Activated CD4-positive, alpha-beta T cell treated with anti-CD3 and anti-CD28 coated beads, Interleukin-2, amount 10 ng/mL, durations not matched to agents 24 days and 14 days (primary cell): ENCODE results near the gene HERC2. TPM values are rescaled to one million over a fixed set of nuclear protein-coding genes. Genes with fewer than 3 reads are reported as not detected.
A peak's percentile ranks its signal among the peaks of the same experiment; 100 is the strongest.
"Not testable (repeated sequence)": the region's sequence is repeated elsewhere in the genome, so short reads cannot be mapped to it uniquely, and the experiment has no call there.

ENCODE experiments used
- DNase-seq: peaks from one replicate; pipeline ENCODE4 v3.0.0; 2022
- H3K27ac Mint-ChIP-seq: one replicate; pipeline ENCODE4 v1.8.0; 2022; ENCODE audit warnings: mild to moderate bottlenecking, mixed read lengths
- H3K27me3 Mint-ChIP-seq: one replicate; pipeline ENCODE4 v1.8.0; 2022; ENCODE audit warnings: mixed read lengths
- H3K36me3 Mint-ChIP-seq: one replicate; pipeline ENCODE4 v1.8.0; 2022; ENCODE audit warnings: low read depth, mild to moderate bottlenecking, mixed read lengths
- H3K4me1 Mint-ChIP-seq: one replicate; pipeline ENCODE4 v1.8.0; 2021; ENCODE audit warnings: mixed read lengths
- H3K4me3 Mint-ChIP-seq: one replicate; pipeline ENCODE4 v1.8.0; 2022; ENCODE audit warnings: mild to moderate bottlenecking, moderate library complexity, mixed read lengths
- H3K9me3 Mint-ChIP-seq: one replicate; pipeline ENCODE4 v1.8.0; 2021; ENCODE audit warnings: mixed read lengths
- intact Hi-C: fragments of 100-400 bp; cut with micrococcal nuclease; formaldehyde crosslinking; loops from one replicate; pipeline ENCODE4 v1.15.1; 2023
- total RNA-seq: library from RNA; stranded (reverse); gene quantifications from 2 replicates; pipeline ENCODE4 v1.2.3, GENCODE V29; 2022

HERC2 gene, protein sequence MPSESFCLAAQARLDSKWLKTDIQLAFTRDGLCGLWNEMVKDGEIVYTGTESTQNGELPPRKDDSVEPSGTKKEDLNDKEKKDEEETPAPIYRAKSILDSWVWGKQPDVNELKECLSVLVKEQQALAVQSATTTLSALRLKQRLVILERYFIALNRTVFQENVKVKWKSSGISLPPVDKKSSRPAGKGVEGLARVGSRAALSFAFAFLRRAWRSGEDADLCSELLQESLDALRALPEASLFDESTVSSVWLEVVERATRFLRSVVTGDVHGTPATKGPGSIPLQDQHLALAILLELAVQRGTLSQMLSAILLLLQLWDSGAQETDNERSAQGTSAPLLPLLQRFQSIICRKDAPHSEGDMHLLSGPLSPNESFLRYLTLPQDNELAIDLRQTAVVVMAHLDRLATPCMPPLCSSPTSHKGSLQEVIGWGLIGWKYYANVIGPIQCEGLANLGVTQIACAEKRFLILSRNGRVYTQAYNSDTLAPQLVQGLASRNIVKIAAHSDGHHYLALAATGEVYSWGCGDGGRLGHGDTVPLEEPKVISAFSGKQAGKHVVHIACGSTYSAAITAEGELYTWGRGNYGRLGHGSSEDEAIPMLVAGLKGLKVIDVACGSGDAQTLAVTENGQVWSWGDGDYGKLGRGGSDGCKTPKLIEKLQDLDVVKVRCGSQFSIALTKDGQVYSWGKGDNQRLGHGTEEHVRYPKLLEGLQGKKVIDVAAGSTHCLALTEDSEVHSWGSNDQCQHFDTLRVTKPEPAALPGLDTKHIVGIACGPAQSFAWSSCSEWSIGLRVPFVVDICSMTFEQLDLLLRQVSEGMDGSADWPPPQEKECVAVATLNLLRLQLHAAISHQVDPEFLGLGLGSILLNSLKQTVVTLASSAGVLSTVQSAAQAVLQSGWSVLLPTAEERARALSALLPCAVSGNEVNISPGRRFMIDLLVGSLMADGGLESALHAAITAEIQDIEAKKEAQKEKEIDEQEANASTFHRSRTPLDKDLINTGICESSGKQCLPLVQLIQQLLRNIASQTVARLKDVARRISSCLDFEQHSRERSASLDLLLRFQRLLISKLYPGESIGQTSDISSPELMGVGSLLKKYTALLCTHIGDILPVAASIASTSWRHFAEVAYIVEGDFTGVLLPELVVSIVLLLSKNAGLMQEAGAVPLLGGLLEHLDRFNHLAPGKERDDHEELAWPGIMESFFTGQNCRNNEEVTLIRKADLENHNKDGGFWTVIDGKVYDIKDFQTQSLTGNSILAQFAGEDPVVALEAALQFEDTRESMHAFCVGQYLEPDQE (N-terminal part only)
- 43.8 and 47.0 TPM in 2 replicates for total RNA-seq

DNA sequence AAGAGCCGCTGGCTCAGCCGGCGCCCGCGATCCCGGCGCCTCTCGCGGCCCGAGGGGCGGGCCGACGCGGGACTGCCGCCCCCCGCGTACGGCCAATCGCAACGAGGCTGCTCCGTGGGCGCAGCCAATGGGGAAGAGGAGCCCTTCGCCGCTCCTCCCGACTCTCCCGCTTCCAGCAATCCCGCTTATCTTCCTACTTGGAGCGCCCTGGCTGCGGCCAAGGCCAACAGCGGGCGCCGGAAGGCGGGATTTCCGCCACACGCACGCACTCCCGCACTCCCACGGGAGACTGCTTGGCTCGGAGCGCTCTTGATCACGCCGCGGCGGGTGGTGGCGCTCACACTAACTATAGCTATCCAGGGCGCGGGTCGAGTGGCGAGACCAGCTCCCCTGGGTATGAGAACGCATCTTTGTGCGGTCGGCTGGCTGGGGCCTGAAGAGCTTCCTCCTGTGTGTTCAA is at the start of gene HERC2:
TSS of gene HERC2 (minus strand) at position 51 of the 460 bp plus-strand sequence. CDS start 746 bp downstream, outside the sequence.
- H3K4me3 Mint-ChIP-seq = peak within 1 kb of the TSS; percentile 97
- H3K4me1 Mint-ChIP-seq, H3K9me3 Mint-ChIP-seq, H3K36me3 Mint-ChIP-seq, intact Hi-C loops, H3K27me3 Mint-ChIP-seq, DNase-seq: not testable (repeated sequence)
- peak within 1 kb of the TSS; percentile 94 for H3K27ac Mint-ChIP-seq

DNA sequence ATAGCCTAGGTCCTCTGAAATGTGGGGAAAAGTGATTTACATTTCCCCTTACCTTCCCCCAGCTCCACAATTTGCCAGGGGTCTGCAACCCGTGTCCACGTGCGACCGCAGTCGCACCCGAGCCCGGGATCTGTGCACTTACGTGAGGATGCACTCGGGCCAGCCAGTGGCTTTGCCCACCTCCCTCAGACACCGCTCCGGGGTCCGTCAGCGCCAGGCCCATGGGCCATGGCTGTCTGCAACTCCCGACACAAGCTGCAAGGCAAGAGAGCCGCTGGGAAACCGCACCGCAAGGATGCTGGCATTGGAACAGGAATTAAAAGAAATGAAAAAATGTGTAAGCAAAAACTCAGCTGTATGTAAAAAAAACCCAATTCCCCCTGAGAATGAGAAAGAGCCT is 43.5 kb upstream of the HERC2 start:
- H3K36me3 Mint-ChIP-seq, H3K27ac Mint-ChIP-seq, DNase-seq, H3K4me3 Mint-ChIP-seq, H3K27me3 Mint-ChIP-seq, intact Hi-C loops, H3K4me1 Mint-ChIP-seq, H3K9me3 Mint-ChIP-seq: not testable (repeated sequence)

DNA sequence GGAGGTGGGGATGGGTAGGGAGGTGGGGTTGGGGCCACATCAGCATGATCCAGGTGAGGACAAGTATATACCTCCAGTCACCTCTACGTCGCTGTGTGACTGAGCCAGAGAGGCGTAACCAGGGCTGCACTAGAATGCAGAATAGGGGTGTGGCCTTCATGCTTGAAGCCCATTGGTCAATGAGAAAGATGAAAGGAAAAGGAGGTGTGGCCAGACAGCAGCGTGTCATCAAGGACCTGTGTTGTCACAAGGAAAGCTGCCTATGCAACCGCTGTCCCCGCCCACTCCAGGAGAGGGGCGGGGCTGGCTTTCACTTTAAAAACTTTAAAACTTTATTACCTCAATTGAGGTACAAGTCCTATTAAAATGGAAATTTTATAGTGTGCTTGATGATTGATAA is 36.0 kb upstream of the HERC2 start, which contains the start of gene GOLGA6L24:
TSS of gene GOLGA6L24 (minus strand) at position 101 of the 400 bp plus-strand sequence. CDS start at position 40, 61 bp downstream.
- intact Hi-C loops, H3K27ac Mint-ChIP-seq, H3K9me3 Mint-ChIP-seq, H3K4me1 Mint-ChIP-seq, H3K27me3 Mint-ChIP-seq, H3K4me3 Mint-ChIP-seq, H3K36me3 Mint-ChIP-seq, DNase-seq: not testable (repeated sequence)

DNA sequence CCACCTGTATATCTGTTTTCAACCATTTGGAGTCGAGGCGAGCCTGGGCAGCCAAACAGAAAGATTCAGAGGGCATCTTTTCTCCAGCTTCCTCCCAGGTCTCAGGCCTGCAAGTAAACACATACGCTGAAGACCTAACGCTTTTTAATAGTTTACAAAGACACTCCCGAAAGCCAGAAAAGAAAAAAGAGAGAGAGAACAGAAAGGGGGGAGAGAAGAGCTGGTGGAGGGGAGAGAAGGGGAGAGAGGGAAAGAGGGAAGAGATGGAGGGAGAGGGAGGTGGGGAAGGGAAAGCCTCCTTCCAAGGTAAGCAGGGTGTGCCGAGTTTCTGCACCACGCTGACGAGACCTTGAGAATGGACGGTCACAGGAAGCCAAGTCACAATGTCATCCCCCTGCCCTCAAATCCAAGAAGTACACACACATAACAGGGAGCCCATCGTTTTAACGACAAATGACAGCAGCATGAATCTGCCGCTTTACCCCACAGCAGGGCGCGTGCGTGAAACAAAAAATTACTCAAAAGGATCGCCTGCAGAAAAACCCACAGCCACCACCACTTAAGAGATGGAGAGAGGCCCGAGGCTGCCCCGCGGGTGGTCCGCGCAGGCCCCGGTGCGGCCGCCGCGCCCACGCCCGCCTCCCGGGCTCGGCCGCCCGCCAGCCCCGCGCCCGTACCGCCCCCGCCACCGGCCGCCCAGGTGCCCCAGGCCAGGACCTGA is 461 bp downstream of the HERC2 start:
- Mint-ChIP-seq H3K27ac (peak overlapping the region; percentile 94), H3K4me3 (peak overlapping the region; percentile 97)
- H3K4me1 Mint-ChIP-seq, H3K9me3 Mint-ChIP-seq, H3K36me3 Mint-ChIP-seq, H3K27me3 Mint-ChIP-seq, intact Hi-C loops: not testable (repeated sequence)
- DNase-seq = peak; percentile 73

DNA sequence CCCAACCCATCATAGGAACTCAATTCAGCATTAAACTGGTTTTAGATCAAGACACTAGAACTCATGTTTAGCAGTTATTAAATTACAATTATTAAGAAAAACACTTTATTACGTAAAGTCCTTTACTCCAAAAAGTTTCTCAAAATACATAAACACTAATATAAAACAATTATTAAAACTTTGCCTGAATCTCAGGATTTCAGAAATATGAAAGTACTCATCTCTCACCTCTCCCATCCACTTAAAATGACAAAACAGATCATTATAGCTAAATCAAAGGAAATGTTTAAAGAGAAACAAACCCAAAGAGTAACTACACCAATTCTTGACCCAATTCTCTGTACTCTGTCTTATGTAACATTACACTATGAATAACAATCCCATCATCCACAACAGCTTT is 2.3 kb downstream of the HERC2 start:
- DNase-seq, H3K27ac Mint-ChIP-seq, H3K9me3 Mint-ChIP-seq, H3K27me3 Mint-ChIP-seq, H3K4me1 Mint-ChIP-seq, intact Hi-C loops, H3K4me3 Mint-ChIP-seq: not testable (repeated sequence)
- H3K36me3 Mint-ChIP-seq = peaks cover 20% of the 10 kb centered on the region

DNA sequence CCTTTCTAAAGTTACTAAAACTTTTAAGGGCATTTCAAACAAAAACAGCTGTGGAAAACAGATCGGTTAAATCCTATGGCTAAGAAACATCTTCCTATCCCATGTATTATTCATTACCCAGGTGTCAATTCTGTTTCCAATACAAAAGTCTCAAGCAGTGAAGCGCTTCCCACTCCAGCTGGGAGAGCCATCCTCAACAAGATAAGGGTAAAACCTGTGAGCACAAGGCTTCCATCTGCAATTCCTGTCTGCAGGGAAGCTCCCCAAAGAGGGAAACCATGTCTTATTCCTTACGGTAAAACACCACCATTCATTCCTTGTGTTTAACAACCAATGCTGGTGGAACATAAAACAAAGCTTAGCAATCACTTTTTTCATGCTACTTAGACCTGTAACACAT is 3.2 kb downstream of the HERC2 start:
- H3K27ac Mint-ChIP-seq, H3K27me3 Mint-ChIP-seq, H3K4me1 Mint-ChIP-seq, H3K4me3 Mint-ChIP-seq, DNase-seq, intact Hi-C loops, H3K9me3 Mint-ChIP-seq: not testable (repeated sequence)
- H3K36me3 Mint-ChIP-seq = peaks cover 23% of the 10 kb centered on the region

DNA sequence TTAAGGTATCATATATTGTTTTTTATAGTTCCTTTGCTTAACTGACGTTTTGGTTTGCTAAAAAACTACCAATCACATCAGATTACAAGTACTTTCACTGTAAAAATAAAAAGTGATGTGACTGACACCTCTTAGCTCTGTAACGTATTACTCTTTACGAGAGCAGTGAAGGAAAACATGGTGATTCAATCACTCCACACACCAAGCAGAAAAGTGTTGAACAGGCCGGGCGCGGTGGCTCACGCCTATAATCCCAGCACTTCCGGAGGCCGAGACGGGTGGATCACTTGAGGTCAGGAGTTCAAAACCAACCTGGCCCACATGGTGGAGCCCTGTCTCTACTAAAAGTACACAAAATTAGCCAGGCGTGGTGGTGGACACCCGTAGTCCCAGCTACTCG is 3.9 kb downstream of the HERC2 start:
- H3K4me1 Mint-ChIP-seq, H3K4me3 Mint-ChIP-seq, DNase-seq, H3K27me3 Mint-ChIP-seq, H3K27ac Mint-ChIP-seq, intact Hi-C loops, H3K9me3 Mint-ChIP-seq: not testable (repeated sequence)
- H3K36me3 Mint-ChIP-seq = peaks cover 23% of the 10 kb centered on the region

DNA sequence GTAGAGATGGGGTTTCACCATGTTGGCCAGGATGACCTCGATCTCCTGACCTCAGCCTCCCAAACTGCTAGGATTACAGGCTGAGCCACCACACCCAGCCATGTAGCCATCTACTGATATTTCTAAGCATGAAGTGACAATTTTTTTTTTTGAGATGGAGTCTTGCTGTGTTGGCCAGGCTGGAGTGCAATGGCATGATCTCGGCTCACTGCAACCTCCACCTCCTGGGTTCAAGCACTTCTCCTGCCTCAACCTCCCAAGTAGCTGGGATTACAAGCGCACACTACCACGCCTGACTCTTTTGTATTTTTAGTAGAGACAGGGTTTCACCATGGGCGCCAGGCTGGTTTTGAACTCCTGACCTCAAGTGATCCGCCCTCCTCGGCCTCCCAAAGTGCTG is 5.0 kb downstream of the HERC2 start:
- H3K4me1 Mint-ChIP-seq, H3K27me3 Mint-ChIP-seq, H3K4me3 Mint-ChIP-seq, H3K27ac Mint-ChIP-seq, intact Hi-C loops, H3K9me3 Mint-ChIP-seq, DNase-seq: not testable (repeated sequence)
- peaks cover 23% of the 10 kb centered on the region for H3K36me3 Mint-ChIP-seq

DNA sequence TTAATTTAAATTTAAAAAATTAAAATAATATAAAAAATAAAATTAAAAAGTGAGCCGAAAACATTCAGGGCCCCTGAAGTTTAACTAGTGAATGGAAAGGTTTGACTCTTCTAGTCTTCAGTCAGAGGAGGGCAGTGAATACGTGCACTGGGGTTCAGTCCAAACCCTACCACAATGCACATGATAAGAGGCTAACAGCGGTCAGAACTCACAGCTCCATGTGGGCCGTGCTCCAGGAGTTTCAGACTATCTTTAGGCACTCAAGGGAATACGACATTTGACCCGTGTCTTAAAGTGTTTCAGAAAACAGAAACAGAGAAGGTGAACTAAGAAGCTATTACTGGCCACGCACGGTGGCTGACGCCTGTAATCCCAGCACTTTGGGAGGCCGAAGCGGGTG is 11.5 kb downstream of the HERC2 start:
- H3K4me3 Mint-ChIP-seq, H3K4me1 Mint-ChIP-seq, H3K27me3 Mint-ChIP-seq, DNase-seq, intact Hi-C loops, H3K27ac Mint-ChIP-seq: not testable (repeated sequence)
- Mint-ChIP-seq H3K36me3 (peaks cover 38% of the 10 kb centered on the region), H3K9me3 (peaks cover 17% of the 10 kb centered on the region)

DNA sequence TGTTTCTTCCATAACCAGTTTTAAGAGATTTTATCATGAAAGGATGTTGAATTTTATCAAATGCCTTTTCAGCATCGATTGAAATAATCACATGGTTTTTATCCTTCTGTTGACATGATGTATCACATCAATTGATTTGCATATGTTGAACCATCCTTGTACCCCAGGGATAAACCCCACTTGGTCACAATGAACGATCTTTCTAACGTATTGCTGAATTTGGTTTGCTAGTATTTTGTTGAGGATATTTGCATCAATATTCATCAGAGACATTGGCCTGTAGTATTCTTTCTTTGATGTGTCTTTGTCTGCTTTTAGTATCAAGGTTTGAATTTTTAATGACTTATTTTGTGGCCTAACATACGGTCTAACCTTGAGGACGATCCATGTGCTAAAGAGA is 13.3 kb downstream of the HERC2 start:
- H3K4me1 Mint-ChIP-seq = not testable (repeated sequence)
- H3K36me3 Mint-ChIP-seq = peaks cover 27% of the 10 kb centered on the region

DNA sequence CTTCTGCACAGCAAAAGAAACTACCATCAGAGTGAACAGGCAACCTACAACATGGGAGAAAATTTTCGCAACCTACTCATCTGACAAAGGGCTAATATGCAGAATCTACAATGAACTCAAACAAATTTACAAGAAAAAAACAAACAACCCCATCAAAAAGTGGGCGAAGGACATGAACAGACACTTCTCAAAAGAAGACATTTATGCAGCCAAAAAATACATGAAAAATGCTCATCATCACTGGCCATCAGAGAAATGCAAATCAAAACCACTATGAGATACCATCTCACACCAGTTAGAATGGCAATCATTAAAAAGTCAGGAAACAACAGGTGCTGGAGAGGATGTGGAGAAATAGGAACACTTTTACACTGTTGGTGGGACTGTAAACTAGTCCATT is 16.3 kb downstream of the HERC2 start:
- H3K4me1 Mint-ChIP-seq, DNase-seq, H3K4me3 Mint-ChIP-seq, H3K27me3 Mint-ChIP-seq, intact Hi-C loops, H3K27ac Mint-ChIP-seq: not testable (repeated sequence)
- H3K36me3 Mint-ChIP-seq = peaks cover 26% of the 10 kb centered on the region
- peaks cover 14% of the 10 kb centered on the region for H3K9me3 Mint-ChIP-seq

More for the DNA sequence above, 13.3 kb downstream of the HERC2 start:
- H3K27me3 Mint-ChIP-seq, DNase-seq, H3K4me3 Mint-ChIP-seq, H3K27ac Mint-ChIP-seq, intact Hi-C loops: not testable (repeated sequence)
- peaks cover 14% of the 10 kb centered on the region for H3K9me3 Mint-ChIP-seq

DNA sequence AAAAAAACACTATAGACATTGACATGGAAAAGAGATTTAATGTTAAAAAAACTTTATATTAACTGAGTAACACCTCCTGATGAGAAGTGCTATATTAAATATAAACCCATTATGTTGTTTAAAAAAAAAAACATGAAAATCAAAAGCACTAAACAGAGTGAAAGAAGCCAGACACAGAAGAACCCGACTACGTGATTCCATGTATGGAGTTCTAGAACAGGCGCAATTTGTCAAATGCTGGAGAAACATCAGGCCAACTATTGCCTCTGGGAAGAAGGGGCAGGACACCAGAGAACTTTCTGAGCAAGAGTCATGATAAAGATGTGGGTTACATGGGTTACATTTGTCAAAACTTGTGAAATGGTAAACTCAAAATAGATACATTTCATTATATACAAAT is 24.5 kb downstream of the HERC2 start:
- H3K36me3 Mint-ChIP-seq, H3K27me3 Mint-ChIP-seq, DNase-seq, H3K9me3 Mint-ChIP-seq, intact Hi-C loops, H3K4me3 Mint-ChIP-seq, H3K27ac Mint-ChIP-seq, H3K4me1 Mint-ChIP-seq: not testable (repeated sequence)

DNA sequence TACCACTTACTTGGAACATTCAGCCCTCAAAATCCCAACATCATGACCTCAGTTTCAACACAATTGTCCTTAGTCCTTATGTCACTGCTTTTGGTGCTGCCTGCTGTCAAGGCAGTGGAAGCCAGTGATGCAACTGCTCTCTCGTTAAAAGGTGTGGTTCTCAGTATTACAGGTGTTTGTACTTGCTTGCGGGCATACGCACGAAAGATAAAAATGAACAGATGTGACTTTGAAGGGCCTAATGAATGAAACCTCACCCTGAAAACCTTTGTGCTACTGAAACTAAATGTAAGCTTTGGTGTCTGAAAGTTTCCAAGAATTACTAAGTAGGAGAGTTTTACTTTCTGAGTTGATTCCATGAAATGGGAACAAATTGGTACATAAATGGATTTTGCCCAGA is 25.2 kb downstream of the HERC2 start:
- H3K9me3 Mint-ChIP-seq, DNase-seq, H3K27me3 Mint-ChIP-seq, H3K4me1 Mint-ChIP-seq, H3K4me3 Mint-ChIP-seq, intact Hi-C loops, H3K27ac Mint-ChIP-seq: not testable (repeated sequence)
- peaks cover 13% of the 10 kb centered on the region for H3K36me3 Mint-ChIP-seq
